K562 (cell line): ENCODE data around the gene INVS. TPM values are rescaled to one million over a fixed set of nuclear protein-coding genes. Genes with fewer than 3 reads are reported as not detected.
A peak's percentile ranks its signal among the peaks of the same experiment; 100 is the strongest.

Source experiments
- ATAC-seq: fragments of 200-7000 bp; cut with Tn5 transposase; 3 replicates; pipeline ENCODE4 v1.9.1; 2020; ENCODE audit warnings: moderate library complexity
- BruUV-seq: library from RNA; stranded (reverse); fragments of 400-500 nt; replicated peaks from 2 replicates; lab custom pipeline; 2021; lab: Mats Ljungman, UMichigan
- CTCF ChIA-PET: fragments of 300-600 bp; formaldehyde crosslinking; extraction: SDS; loops from one replicate; lab custom pipeline; 2021; ENCODE audit warnings: low intra/inter-chr PET ratio; lab: Yijun Ruan, JAX
- POLR2A ChIA-PET: fragments of 300-600, 350-650 bp; sonication (Branson Sonifier 250); formaldehyde crosslinking; extraction: SDS; loops from one replicate; lab custom pipeline; 2021; ENCODE audit warnings: antibody characterized with exemption, inconsistent platforms; lab: Yijun Ruan, JAX
- DNase-seq, 4 experiments: peaks; one replicate each; pipeline versions ENCODE4 v3.0.0 to v3.0.0-alpha.2; 2011 to 2018; ENCODE audit warnings: low spot score in 3 of 4, mixed read lengths in 3 of 4; ENCODE audit errors: extremely low read depth in 1 of 4
- FAIRE-seq: peaks from 2 replicates; lab custom pipeline; 2011; peaks lifted over from hg19 to GRCh38; lab: Jason Lieb, UNC
- H2AFZ ChIP-seq: 2 replicates; pipeline ENCODE4 v1.6.0; 2011; ENCODE audit warnings: low read depth, low read length, control low read depth, inconsistent platforms
- H3K27ac ChIP-seq: fragments of 200-600 bp; 3 replicates; pipeline ENCODE4 v1.8.0; 2011; ENCODE audit warnings: low read depth, mild to moderate bottlenecking, control low read depth, inconsistent platforms, low read length, moderate library complexity, mixed read lengths; ENCODE audit errors: extremely low read depth
- H3K27me3 ChIP-seq, 2 experiments: fragments of 300-600 bp in 1 of 2; 2 replicates in 1 of 2; 3 replicates in 1 of 2; pipeline versions ENCODE4 v1.6.0 to v1.8.0; 2011; ENCODE audit warnings: inconsistent platforms in 2 of 2, low read length in 2 of 2, mild to moderate bottlenecking in 1 of 2, mixed read lengths in 1 of 2, moderate library complexity in 1 of 2; ENCODE audit not compliant: control insufficient read depth in 2 of 2, insufficient read depth in 2 of 2
- H3K36me3 ChIP-seq: fragments of 300-600 bp; 3 replicates; pipeline ENCODE4 v1.8.0; 2011; ENCODE audit warnings: mild to moderate bottlenecking, low read length, inconsistent platforms; ENCODE audit not compliant: control insufficient read depth, insufficient read depth
- H3K4me1 ChIP-seq, 2 experiments: fragments of 200-600 bp in 1 of 2; replicated peaks in 1 of 2; 2 replicates in 1 of 2; 3 replicates in 1 of 2; pipeline versions ENCODE4 v1.5.1 to v1.8.0; 2011; ENCODE audit warnings: inconsistent platforms in 2 of 2, low read length in 2 of 2, mild to moderate bottlenecking in 1 of 2, mixed read lengths in 1 of 2, moderate library complexity in 1 of 2; ENCODE audit not compliant: control insufficient read depth in 2 of 2, insufficient read depth in 2 of 2
- H3K4me2 ChIP-seq: 2 replicates; pipeline ENCODE4 v1.6.1; 2011; ENCODE audit warnings: low read length, control low read depth, inconsistent platforms, mixed read lengths; ENCODE audit not compliant: insufficient read depth
- H3K4me3 ChIP-seq: fragments of 200-600 bp; sonication (generic), shearing (Covaris generic); 2 replicates; pipeline ENCODE4 v1.5.1; 2016; ENCODE audit warnings: control low read depth, inconsistent platforms
- H3K79me2 ChIP-seq: fragments of 200-600 bp; 3 replicates; pipeline ENCODE4 v1.8.0; 2011; ENCODE audit warnings: low read length, inconsistent platforms; ENCODE audit not compliant: control insufficient read depth, insufficient read depth
- H3K9ac ChIP-seq, 2 experiments: 2 replicates each; pipeline versions ENCODE4 v1.6.0 to v1.6.1; 2011; ENCODE audit warnings: low read depth in 2 of 2, low read length in 2 of 2, control low read depth in 1 of 2, inconsistent platforms in 1 of 2, mild to moderate bottlenecking in 1 of 2, mixed read lengths in 1 of 2; ENCODE audit not compliant: insufficient read depth in 1 of 2
- H3K9me1 ChIP-seq: one replicate; pipeline ENCODE4 v1.6.0; 2011; ENCODE audit warnings: inconsistent platforms, mild to moderate bottlenecking, low read length, moderate library complexity; ENCODE audit not compliant: control insufficient read depth, insufficient read depth
- H3K9me3 ChIP-seq: replicated peaks from 2 replicates; pipeline ENCODE4 v1.5.1; 2011; ENCODE audit warnings: low read depth, low read length, inconsistent platforms; ENCODE audit not compliant: control insufficient read depth, insufficient read depth
- H4K20me1 ChIP-seq: replicated peaks from 2 replicates; pipeline ENCODE4 v1.6.1; 2011; ENCODE audit warnings: low read length, inconsistent platforms, mixed read lengths; ENCODE audit not compliant: control insufficient read depth, insufficient read depth
- HMG20A ChIP-seq: fragments of 450-650 bp; formaldehyde crosslinking; conservative IDR thresholded peaks from 2 replicates; pipeline ENCODE4 v1.4.0; 2020; ENCODE audit warnings: mild to moderate bottlenecking, mixed read lengths
- NFE2 ChIP-seq: IDR thresholded peaks from 2 replicates; pipeline ENCODE4 v1.6.1; 2014; ENCODE audit warnings: antibody characterized with exemption, low read depth
- ZNF282 ChIP-seq: sonication (generic); formaldehyde crosslinking; IDR thresholded peaks from 2 replicates; pipeline ENCODE4 v1.8.1; 2023; ENCODE audit warnings: missing genetic modification reagents
- ZNF324 ChIP-seq: fragments of 250-450 bp; sonication (Bioruptor Pico); IDR thresholded peaks from 2 replicates; pipeline ENCODE4 v1.4.0; 2020; ENCODE audit warnings: mild to moderate bottlenecking
- WGBS: fragments of 100-300 bp; shearing (Covaris generic); methylation state at CpG from one replicate; pipeline ENCODE4 v1.1.6; 2016; ENCODE audit warnings: low coverage, mixed read lengths; ENCODE audit not compliant: insufficient coverage; ENCODE audit errors: missing lambda C conversion rate; 5-methylcytosine and 5-hydroxymethylcytosine counted together
- in situ Hi-C: fragments of 300-500 bp; cut with MboI; formaldehyde crosslinking; loops from 4 replicates; pipeline ENCODE4 v1.15.0; 2018; ENCODE audit warnings: inconsistent platforms, mixed read lengths
- intact Hi-C: fragments of 100-400 bp; cut with micrococcal nuclease; formaldehyde crosslinking; loops from 2 replicates; pipeline ENCODE4 v1.14.2; 2022
- polyA plus RNA-seq, 8 experiments: library from polyadenylated mRNA; depleted of rRNA in 4 of 8; stranded (reverse) in 5 of 8; unstranded in 3 of 8; fragments of >200 nt; fragmentation: Nextera tagmentation in 2 of 8; fragmentation: Illumina TruSeq in 1 of 8; extraction: Ambion mirVana in 2 of 8; extraction: Trizol in 1 of 8; gene quantifications; 2 replicates each; pipeline versions ENCODE4 v1.2.1 to v1.2.3, GENCODE V29; 2011 to 2014; ENCODE audit warnings: inconsistent platforms in 1 of 8, missing spikeins in 1 of 8
- total RNA-seq, 7 experiments: library from RNA; depleted of rRNA in 6 of 7; stranded (reverse); fragments of >200 nt in 6 of 7; fragmentation: Illumina TruSeq in 2 of 7; extraction: Trizol in 2 of 7; gene quantifications; 2 replicates each; pipeline versions ENCODE4 v1.2.1 to v1.2.3, GENCODE V29; 2011 to 2021; ENCODE audit warnings: low replicate concordance in 1 of 7
- TF ChIP-seq, protein P1 (sequence below), 2 experiments: fragments of 450-650 bp; formaldehyde crosslinking in 1 of 2; IDR thresholded peaks; 2 replicates each; pipeline versions ENCODE4 v1.4.0 to v1.6.1; 2014 to 2020; ENCODE audit warnings: mild to moderate bottlenecking in 2 of 2, borderline replicate concordance in 1 of 2, low read depth in 1 of 2

The INVS gene
- total and polyA plus RNA-seq, 9 of the 15 experiments (the other 6 are each of a cell fraction or from before 2014, with no cell fraction given), result 0.77 to 18.5 (median 10.0) TPM

DNA sequence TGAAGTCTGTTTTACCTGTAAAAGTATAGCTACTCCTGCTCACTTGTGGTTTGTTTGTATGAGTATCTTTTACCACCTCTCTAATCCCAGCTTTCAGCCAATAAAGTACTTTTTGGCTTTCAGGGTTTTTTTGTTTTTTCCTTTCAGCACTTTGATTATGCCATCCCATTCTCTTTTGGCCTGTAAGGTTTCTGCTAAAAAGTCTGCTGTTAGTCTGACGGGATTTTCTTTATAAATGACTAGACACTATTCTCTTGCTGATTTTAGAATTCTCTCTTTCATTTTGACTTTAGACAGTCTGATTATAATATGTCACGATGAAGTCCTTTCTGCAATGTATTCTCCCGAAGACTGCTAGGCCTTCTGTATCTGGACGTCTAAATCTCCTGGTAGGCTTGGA lies 216.5 kb downstream of the INVS start:
- Histone ChIP-seq H3K4me2 (no peak overlapping the region), H3K9ac (no peak overlapping the region), H3K9me1 (no peaks in the 10 kb centered on the region), H2AFZ (no peak overlapping the region), H3K79me2 (peaks cover 46% of the 10 kb centered on the region), H3K27me3 (no peaks in the 10 kb centered on the region), H3K36me3 (peaks cover 85% of the 10 kb centered on the region), H3K27ac (no peak overlapping the region), H3K4me1 (no peaks in the 10 kb centered on the region), H4K20me1 (no peaks in the 10 kb centered on the region), H3K4me3 (no peak overlapping the region), H3K9me3 (no peaks in the 10 kb centered on the region)
- ChIA-PET CTCF (no interaction called here), POLR2A (no interaction called here)
- ATAC-seq, result no peak
- in situ Hi-C loops, result loop anchor here (10.0 kb wide), 1 partner anchor 291 kb away; no protein-coding TSS in a partner anchor
- intact Hi-C loops, result no loop called here
- no TSS peak for BruUV-seq
- no peak for FAIRE-seq
- TF ChIP-seq, protein P1, sequence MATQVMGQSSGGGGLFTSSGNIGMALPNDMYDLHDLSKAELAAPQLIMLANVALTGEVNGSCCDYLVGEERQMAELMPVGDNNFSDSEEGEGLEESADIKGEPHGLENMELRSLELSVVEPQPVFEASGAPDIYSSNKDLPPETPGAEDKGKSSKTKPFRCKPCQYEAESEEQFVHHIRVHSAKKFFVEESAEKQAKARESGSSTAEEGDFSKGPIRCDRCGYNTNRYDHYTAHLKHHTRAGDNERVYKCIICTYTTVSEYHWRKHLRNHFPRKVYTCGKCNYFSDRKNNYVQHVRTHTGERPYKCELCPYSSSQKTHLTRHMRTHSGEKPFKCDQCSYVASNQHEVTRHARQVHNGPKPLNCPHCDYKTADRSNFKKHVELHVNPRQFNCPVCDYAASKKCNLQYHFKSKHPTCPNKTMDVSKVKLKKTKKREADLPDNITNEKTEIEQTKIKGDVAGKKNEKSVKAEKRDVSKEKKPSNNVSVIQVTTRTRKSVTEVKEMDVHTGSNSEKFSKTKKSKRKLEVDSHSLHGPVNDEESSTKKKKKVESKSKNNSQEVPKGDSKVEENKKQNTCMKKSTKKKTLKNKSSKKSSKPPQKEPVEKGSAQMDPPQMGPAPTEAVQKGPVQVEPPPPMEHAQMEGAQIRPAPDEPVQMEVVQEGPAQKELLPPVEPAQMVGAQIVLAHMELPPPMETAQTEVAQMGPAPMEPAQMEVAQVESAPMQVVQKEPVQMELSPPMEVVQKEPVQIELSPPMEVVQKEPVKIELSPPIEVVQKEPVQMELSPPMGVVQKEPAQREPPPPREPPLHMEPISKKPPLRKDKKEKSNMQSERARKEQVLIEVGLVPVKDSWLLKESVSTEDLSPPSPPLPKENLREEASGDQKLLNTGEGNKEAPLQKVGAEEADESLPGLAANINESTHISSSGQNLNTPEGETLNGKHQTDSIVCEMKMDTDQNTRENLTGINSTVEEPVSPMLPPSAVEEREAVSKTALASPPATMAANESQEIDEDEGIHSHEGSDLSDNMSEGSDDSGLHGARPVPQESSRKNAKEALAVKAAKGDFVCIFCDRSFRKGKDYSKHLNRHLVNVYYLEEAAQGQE (IDR thresholded peaks at IDR 0.05; ENCODE audit: borderline replicate concordance), result no peak
- TF ChIP-seq, protein P1 (CRISPR knock-in tag; IDR thresholded peaks at IDR 0.05; ENCODE audit: low read depth), result no peak
- TF ChIP-seq HMG20A (CRISPR knock-in tag) (no peak), NFE2 (0 out of 2 replicates have a peak, but pooled peaks have one; percentile 10), ZNF282 (no peak), ZNF324 (CRISPR knock-in tag) (no peak)
- DNase-seq, result no peak
- WGBS, result 91% methylated on average over 3 of the region's 4 CpGs
